ENCODE data around the gene TRIM29. TPM values are rescaled to one million over a fixed set of nuclear protein-coding genes. Genes with fewer than 3 reads are reported as not detected.
"Not testable (repeated sequence)": the region's sequence is repeated elsewhere in the genome, so short reads cannot be mapped to it uniquely, and the experiment has no call there.

Gene TRIM29
- total RNA-seq (2014; rRNA removed; shearing (Covaris generic)): not detected in 2 replicates
- not detected in 2 replicates for polyA plus RNA-seq (2015; cell fraction: cytosol; rRNA removed)
- polyA plus RNA-seq (2015; cell fraction: nucleus; rRNA removed): not detected in 2 replicates

- no peak for DNase-seq (ENCODE audit: low read depth, low spot score)
Measured at GRCh38 chr11:120137611-120138521, at the start of gene TRIM29. TRIM29 (minus strand) TSS chr11:120138113; CDS start chr11:120138031, 82 bp downstream.

GRCh38 chr11:120186774-120187591 is 49.1 kb upstream of the TRIM29 start:
- in situ Hi-C loops (cut with HindIII; ENCODE audit: low pct_unique_long_range_greater_than_20kb, low sequenced_read_pairs): no loop called here
- no peak for DNase-seq (ENCODE audit: low read depth, low spot score)

More at GRCh38 chr11:120137611-120138521, at the start of gene TRIM29:
- in situ Hi-C loops (cut with HindIII; ENCODE audit: low pct_unique_long_range_greater_than_20kb, low sequenced_read_pairs): no loop called here

- no peak for DNase-seq (ENCODE audit: low read depth, low spot score)
- in situ Hi-C loops (cut with HindIII; ENCODE audit: low pct_unique_long_range_greater_than_20kb, low sequenced_read_pairs): no loop called here
Measured at GRCh38 chr11:120186456-120186773, 48.5 kb upstream of the TRIM29 start.

GRCh38 chr11:120185706-120186455 is 48.0 kb upstream of the TRIM29 start:
- in situ Hi-C loops (cut with HindIII; ENCODE audit: low pct_unique_long_range_greater_than_20kb, low sequenced_read_pairs): no loop called here
- no peak for DNase-seq (ENCODE audit: low read depth, low spot score)

GRCh38 chr11:120184946-120185705 is 47.2 kb upstream of the TRIM29 start:
- in situ Hi-C loops (cut with HindIII; ENCODE audit: low pct_unique_long_range_greater_than_20kb, low sequenced_read_pairs): no loop called here
- no peak for DNase-seq (ENCODE audit: low read depth, low spot score)

- in situ Hi-C loops (cut with HindIII; ENCODE audit: low pct_unique_long_range_greater_than_20kb, low sequenced_read_pairs): no loop called here
- peak; percentile 15 for DNase-seq (ENCODE audit: low read depth, low spot score)
Measured at GRCh38 chr11:120184371-120184945, 46.5 kb upstream of the TRIM29 start.

- in situ Hi-C loops (cut with HindIII; ENCODE audit: low pct_unique_long_range_greater_than_20kb, low sequenced_read_pairs): no loop called here
- DNase-seq (ENCODE audit: low read depth, low spot score): no peak
Measured at GRCh38 chr11:120183701-120184141, 45.8 kb upstream of the TRIM29 start.

GRCh38 chr11:120182790-120183491 is 45.0 kb upstream of the TRIM29 start:
- DNase-seq (ENCODE audit: low read depth, low spot score): peak; percentile 71
- in situ Hi-C loops (cut with HindIII; ENCODE audit: low pct_unique_long_range_greater_than_20kb, low sequenced_read_pairs): no loop called here

GRCh38 chr11:120182372-120182771 is 44.5 kb upstream of the TRIM29 start:
- in situ Hi-C loops (cut with HindIII; ENCODE audit: low pct_unique_long_range_greater_than_20kb, low sequenced_read_pairs): no loop called here
- DNase-seq (ENCODE audit: low read depth, low spot score): no peak

- in situ Hi-C loops (cut with HindIII; ENCODE audit: low pct_unique_long_range_greater_than_20kb, low sequenced_read_pairs): no loop called here
Measured at GRCh38 chr11:120181376-120181975, 43.6 kb upstream of the TRIM29 start.

GRCh38 chr11:120180551-120181232 is 42.8 kb upstream of the TRIM29 start:
- in situ Hi-C loops (cut with HindIII; ENCODE audit: low pct_unique_long_range_greater_than_20kb, low sequenced_read_pairs): no loop called here
- DNase-seq (ENCODE audit: low read depth, low spot score): no peak

More at GRCh38 chr11:120181376-120181975, 43.6 kb upstream of the TRIM29 start:
- no peak for DNase-seq (ENCODE audit: low read depth, low spot score)

- DNase-seq (ENCODE audit: low read depth, low spot score); in situ Hi-C loops (cut with HindIII; ENCODE audit: low pct_unique_long_range_greater_than_20kb, low sequenced_read_pairs): not testable (repeated sequence)
Measured at GRCh38 chr11:120180063-120180462, 42.1 kb upstream of the TRIM29 start.

- in situ Hi-C loops (cut with HindIII; ENCODE audit: low pct_unique_long_range_greater_than_20kb, low sequenced_read_pairs): no loop called here
- DNase-seq (ENCODE audit: low read depth, low spot score): no peak
Measured at GRCh38 chr11:120179057-120179672, 41.3 kb upstream of the TRIM29 start.

GRCh38 chr11:120178561-120179056 is 40.7 kb upstream of the TRIM29 start:
- no peak for DNase-seq (ENCODE audit: low read depth, low spot score)
- in situ Hi-C loops (cut with HindIII; ENCODE audit: low pct_unique_long_range_greater_than_20kb, low sequenced_read_pairs): no loop called here

- in situ Hi-C loops (cut with HindIII; ENCODE audit: low pct_unique_long_range_greater_than_20kb, low sequenced_read_pairs): no loop called here
- no peak for DNase-seq (ENCODE audit: low read depth, low spot score)
Measured at GRCh38 chr11:120174866-120175265, 37.0 kb upstream of the TRIM29 start.

Data from SK-MEL-5 (cell line).